SK-N-SH (cell line): ENCODE results near the gene RTN4RL2. TPM values are rescaled to one million over a fixed set of nuclear protein-coding genes. Genes with fewer than 3 reads are reported as not detected.

Source experiments
- CTCF ChIA-PET: fragments of 300-600, 350-600 bp; formaldehyde crosslinking; extraction: SDS; loops from one replicate; lab custom pipeline; 2021; lab: Yijun Ruan, JAX
- POLR2A ChIA-PET: fragments of 350-600 bp; sonication (Branson Sonifier 250); formaldehyde crosslinking; extraction: SDS; loops from one replicate; lab custom pipeline; 2020; ENCODE audit warnings: antibody characterized with exemption, inconsistent platforms; lab: Yijun Ruan, JAX
- DNase-seq: peaks from one replicate; pipeline ENCODE4 v3.0.0; 2012
- H2AFZ ChIP-seq: fragments of 200-600 bp; sonication (generic); 2 replicates; pipeline ENCODE4 v1.8.1; 2016; ENCODE audit warnings: antibody characterized with exemption, mild to moderate bottlenecking, low read depth
- H3F3A ChIP-seq: fragments of 200-600 bp; sonication (generic); replicated peaks from 2 replicates; pipeline ENCODE3; 2016; ENCODE audit warnings: antibody characterized with exemption, mild to moderate bottlenecking; ENCODE audit not compliant: insufficient read depth
- H3K27ac ChIP-seq, 2 experiments: fragments of 200-500 bp in 1 of 2; fragments of 200-600 bp in 1 of 2; sonication (Bioruptor generic) in 1 of 2; sonication (generic), shearing (Covaris generic) in 1 of 2; 2 replicates each; pipeline versions ENCODE4 v1.5.1 to v1.6.1; 2014 to 2016; ENCODE audit warnings: low read depth in 2 of 2, inconsistent platforms in 1 of 2, low read length in 1 of 2, mild to moderate bottlenecking in 1 of 2, mixed read lengths in 1 of 2
- H3K27me3 ChIP-seq: fragments of 200-600 bp; sonication (generic), shearing (Covaris generic); 2 replicates; pipeline ENCODE4 v1.6.1; 2016; ENCODE audit warnings: mixed run types; ENCODE audit not compliant: insufficient read depth
- H3K36me3 ChIP-seq, 2 experiments: fragments of 200-500 bp in 1 of 2; fragments of 200-600 bp in 1 of 2; sonication (Bioruptor generic) in 1 of 2; sonication (generic) in 1 of 2; replicated peaks in 1 of 2; 2 replicates each; pipeline versions ENCODE3 to v1.5.1; 2014 to 2016; ENCODE audit warnings: low read length in 1 of 2, mild to moderate bottlenecking in 1 of 2; ENCODE audit not compliant: insufficient read depth in 2 of 2, control insufficient read depth in 1 of 2
- H3K4me1 ChIP-seq, 2 experiments: fragments of 200-500 bp in 1 of 2; fragments of 200-600 bp in 1 of 2; sonication (Bioruptor generic) in 1 of 2; sonication (generic), shearing (Covaris generic) in 1 of 2; 2 replicates each; pipeline versions ENCODE4 v1.5.1 to v1.6.1; 2014 to 2016; ENCODE audit warnings: low read depth in 1 of 2, low read length in 1 of 2, mixed run types in 1 of 2; ENCODE audit not compliant: insufficient read depth in 2 of 2, control insufficient read depth in 1 of 2
- H3K4me2 ChIP-seq: fragments of 200-600 bp; sonication (generic), shearing (Covaris generic); 2 replicates; pipeline ENCODE4 v1.6.1; 2017; ENCODE audit warnings: mixed run types
- H3K4me3 ChIP-seq, 2 experiments: fragments of 200-500 bp in 1 of 2; fragments of 200-600 bp in 1 of 2; sonication (Bioruptor generic) in 1 of 2; sonication (generic), shearing (Covaris generic) in 1 of 2; 2 replicates each; pipeline versions ENCODE4 v1.5.1 to v1.8.1; 2014 to 2016; ENCODE audit warnings: low read depth in 2 of 2, inconsistent platforms in 1 of 2, low read length in 1 of 2, mild to moderate bottlenecking in 1 of 2, mixed read lengths in 1 of 2, moderate library complexity in 1 of 2
- H3K79me2 ChIP-seq: fragments of 200-600 bp; sonication (generic); 2 replicates; pipeline ENCODE4 v1.8.1; 2017; ENCODE audit warnings: mild to moderate bottlenecking; ENCODE audit not compliant: insufficient read depth
- H3K9ac ChIP-seq: fragments of 200-600 bp; sonication (generic); 2 replicates; pipeline ENCODE4 v1.6.1; 2017; ENCODE audit warnings: mixed run types
- H3K9me2 ChIP-seq: fragments of 200-600 bp; sonication (generic); 2 replicates; pipeline ENCODE4 v1.6.1; 2017; ENCODE audit warnings: mixed run types
- H3K9me3 ChIP-seq: fragments of 200-600 bp; sonication (generic); 2 replicates; pipeline ENCODE4 v1.6.1; 2017; ENCODE audit warnings: mixed run types, mild to moderate bottlenecking, moderate library complexity
- H4K20me1 ChIP-seq: fragments of 200-600 bp; sonication (generic); 2 replicates; pipeline ENCODE4 v1.6.1; 2017; ENCODE audit warnings: mild to moderate bottlenecking, mixed run types; ENCODE audit not compliant: insufficient read depth
- FOSL2 ChIP-seq: IDR thresholded peaks from 2 replicates; pipeline ENCODE4 v1.4.0; 2012; ENCODE audit warnings: low read depth, mild to moderate bottlenecking, moderate library complexity, borderline replicate concordance
- FOXJ3 ChIP-seq: sonication (generic); formaldehyde crosslinking; IDR thresholded peaks from 2 replicates; pipeline ENCODE4 v1.5.1; 2020; ENCODE audit warnings: mild to moderate bottlenecking, missing genetic modification reagents
- GABPA ChIP-seq: IDR thresholded peaks from 2 replicates; pipeline ENCODE4 v1.4.0; 2012; ENCODE audit warnings: low read depth, mild to moderate bottlenecking
- GATA2 ChIP-seq: sonication (generic); formaldehyde crosslinking; IDR thresholded peaks from 2 replicates; pipeline ENCODE4 v1.5.0; 2020; ENCODE audit warnings: mild to moderate bottlenecking, missing genetic modification reagents
- JUND ChIP-seq: IDR thresholded peaks from 2 replicates; pipeline ENCODE4 v1.4.0; 2012
- MEF2A ChIP-seq: IDR thresholded peaks from 2 replicates; pipeline ENCODE4 v1.4.0; 2012; ENCODE audit warnings: low read depth, borderline replicate concordance
- MXI1 ChIP-seq: IDR thresholded peaks from 2 replicates; pipeline ENCODE4 v1.6.1; 2012; ENCODE audit warnings: mild to moderate bottlenecking, low read depth, low read length, improper control_type of control experiment
- NFIC ChIP-seq: IDR thresholded peaks from 2 replicates; pipeline ENCODE4 v1.4.0; 2012; ENCODE audit warnings: borderline replicate concordance
- NRF1 ChIP-seq: IDR thresholded peaks from 2 replicates; pipeline ENCODE4 v1.6.1; 2012; ENCODE audit warnings: low read depth, mild to moderate bottlenecking, low read length
- POLR2AphosphoS5 ChIP-seq: IDR thresholded peaks from 2 replicates; pipeline ENCODE4 v1.6.1; 2012; ENCODE audit warnings: low read depth, low read length
- RAD21 ChIP-seq: IDR thresholded peaks from 2 replicates; pipeline ENCODE4 v1.6.1; 2012; ENCODE audit warnings: mild to moderate bottlenecking, low read length
- RFX5 ChIP-seq: IDR thresholded peaks from 2 replicates; pipeline ENCODE4 v1.6.1; 2012; ENCODE audit warnings: mild to moderate bottlenecking, improper control_type of control experiment, low read length
- RXRA ChIP-seq: IDR thresholded peaks from 2 replicates; pipeline ENCODE4 v1.4.0; 2012; ENCODE audit warnings: low read depth, mild to moderate bottlenecking, borderline replicate concordance
- TCF12 ChIP-seq: IDR thresholded peaks from 2 replicates; pipeline ENCODE4 v1.4.0; 2012
- YY1 ChIP-seq: IDR thresholded peaks from 2 replicates; pipeline ENCODE4 v1.4.0; 2012; ENCODE audit warnings: low read depth, mild to moderate bottlenecking
- WGBS: methylation state at CpG from one replicate; pipeline ENCODE4 v1.1.6; 2017; ENCODE audit warnings: low lambda C conversion rate; 5-methylcytosine and 5-hydroxymethylcytosine counted together
- polyA plus RNA-seq, 3 experiments: library from polyadenylated mRNA; depleted of rRNA; stranded (reverse); fragments of >200 nt; gene quantifications; 2 replicates each; pipeline ENCODE4 v1.2.3, GENCODE V29; 2012
- TF ChIP-seq, protein P1 (sequence below): IDR thresholded peaks from 2 replicates; pipeline ENCODE4 v1.4.0; 2012; ENCODE audit warnings: low read depth, borderline replicate concordance
- TF ChIP-seq, protein P2 (sequence below): fragments of 150-350 bp; IDR thresholded peaks from 2 replicates; pipeline ENCODE4 v1.6.1; 2016; ENCODE audit warnings: mild to moderate bottlenecking, low read depth, low read length
- TF ChIP-seq, protein P3 (sequence below): IDR thresholded peaks from 2 replicates; pipeline ENCODE4; 2012
- TF ChIP-seq, protein P4 (sequence below): fragments of 200-600 bp; sonication (generic); IDR thresholded peaks from 2 replicates; pipeline ENCODE4 v1.6.1; 2017; ENCODE audit warnings: antibody characterized with exemption, mild to moderate bottlenecking, moderate library complexity
- TF ChIP-seq, protein P5 (sequence below): IDR thresholded peaks from 2 replicates; pipeline ENCODE4 v1.4.0; 2012; ENCODE audit warnings: low read depth

RTN4RL2 gene
- polyA plus RNA-seq, 1 of the 3 experiments (the other 2 are of a cell fraction): 0.30 TPM

DNA sequence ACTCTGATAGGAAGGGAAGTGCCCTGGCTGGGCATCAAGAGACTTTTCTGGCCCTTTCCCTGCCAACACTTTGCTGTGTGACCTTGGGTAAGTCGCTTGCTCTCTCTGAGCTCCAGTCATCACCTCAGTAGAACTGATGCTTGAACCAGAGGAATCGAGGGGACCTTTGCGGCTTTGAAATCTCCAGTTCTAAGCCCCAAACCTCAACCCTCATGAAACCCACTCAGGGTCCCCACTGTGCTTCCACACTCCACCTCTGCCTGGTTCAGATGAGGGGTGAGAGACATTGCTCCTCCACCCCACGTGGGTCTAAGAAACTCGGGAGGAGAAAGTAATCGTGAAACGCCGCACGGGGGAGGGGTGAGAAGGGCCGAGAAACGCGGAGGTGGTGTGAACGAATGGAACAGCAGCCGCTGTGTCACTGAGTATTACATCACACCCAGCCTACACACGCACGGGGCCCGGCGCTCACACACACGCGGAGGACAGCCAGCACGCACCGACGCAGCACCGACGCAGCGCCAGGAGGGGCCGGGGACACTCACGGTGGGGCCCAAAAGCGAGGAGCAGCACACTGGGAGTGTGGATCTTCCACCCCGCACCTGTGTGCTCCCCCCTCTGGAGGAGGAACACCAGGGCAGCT lies 4.3 kb downstream of the RTN4RL2 start:
- Histone ChIP-seq H3K27ac (no peak overlapping the region), H3K9me2 (no peaks in the 10 kb centered on the region), H2AFZ (no peak overlapping the region), H3K9me3 (no peaks in the 10 kb centered on the region), H3F3A (peaks cover 2% of the 10 kb centered on the region), H3K9ac (no peak overlapping the region), H3K36me3 (no peaks in the 10 kb centered on the region), H4K20me1 (no peaks in the 10 kb centered on the region), H3K4me1 (peaks cover 3 to 10% of the 10 kb centered on the region in 2 experiments; a peak in 2 of 4 replicates), H3K27me3 (peaks cover 14% of the 10 kb centered on the region), H3K4me2 (no peak overlapping the region), H3K79me2 (no peaks in the 10 kb centered on the region), H3K4me3 (no peak overlapping the region)
- CTCF ChIA-PET: interaction anchor here (1.4 to 13.8 kb wide), 6 partner anchors 8 to 63 kb away, joined by 5 to 306 read pairs (median 15); no protein-coding TSS in a partner anchor
- 68% methylated on average over 16 of the region's 30 CpGs for WGBS
- TF ChIP-seq POLR2AphosphoS5 (no peak), MEF2A (no peak), YY1 (no peak), NFIC (no peak), FOSL2 (no peak), FOXJ3 (no peak), RXRA (no peak)
- TF ChIP-seq, protein P1, sequence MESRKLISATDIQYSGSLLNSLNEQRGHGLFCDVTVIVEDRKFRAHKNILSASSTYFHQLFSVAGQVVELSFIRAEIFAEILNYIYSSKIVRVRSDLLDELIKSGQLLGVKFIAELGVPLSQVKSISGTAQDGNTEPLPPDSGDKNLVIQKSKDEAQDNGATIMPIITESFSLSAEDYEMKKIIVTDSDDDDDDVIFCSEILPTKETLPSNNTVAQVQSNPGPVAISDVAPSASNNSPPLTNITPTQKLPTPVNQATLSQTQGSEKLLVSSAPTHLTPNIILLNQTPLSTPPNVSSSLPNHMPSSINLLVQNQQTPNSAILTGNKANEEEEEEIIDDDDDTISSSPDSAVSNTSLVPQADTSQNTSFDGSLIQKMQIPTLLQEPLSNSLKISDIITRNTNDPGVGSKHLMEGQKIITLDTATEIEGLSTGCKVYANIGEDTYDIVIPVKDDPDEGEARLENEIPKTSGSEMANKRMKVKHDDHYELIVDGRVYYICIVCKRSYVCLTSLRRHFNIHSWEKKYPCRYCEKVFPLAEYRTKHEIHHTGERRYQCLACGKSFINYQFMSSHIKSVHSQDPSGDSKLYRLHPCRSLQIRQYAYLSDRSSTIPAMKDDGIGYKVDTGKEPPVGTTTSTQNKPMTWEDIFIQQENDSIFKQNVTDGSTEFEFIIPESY: no peak
- TF ChIP-seq, protein P2, sequence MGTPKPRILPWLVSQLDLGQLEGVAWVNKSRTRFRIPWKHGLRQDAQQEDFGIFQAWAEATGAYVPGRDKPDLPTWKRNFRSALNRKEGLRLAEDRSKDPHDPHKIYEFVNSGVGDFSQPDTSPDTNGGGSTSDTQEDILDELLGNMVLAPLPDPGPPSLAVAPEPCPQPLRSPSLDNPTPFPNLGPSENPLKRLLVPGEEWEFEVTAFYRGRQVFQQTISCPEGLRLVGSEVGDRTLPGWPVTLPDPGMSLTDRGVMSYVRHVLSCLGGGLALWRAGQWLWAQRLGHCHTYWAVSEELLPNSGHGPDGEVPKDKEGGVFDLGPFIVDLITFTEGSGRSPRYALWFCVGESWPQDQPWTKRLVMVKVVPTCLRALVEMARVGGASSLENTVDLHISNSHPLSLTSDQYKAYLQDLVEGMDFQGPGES: no peak
- POLR2A ChIA-PET: no interaction called here
- peak; percentile 28 for DNase-seq

DNA sequence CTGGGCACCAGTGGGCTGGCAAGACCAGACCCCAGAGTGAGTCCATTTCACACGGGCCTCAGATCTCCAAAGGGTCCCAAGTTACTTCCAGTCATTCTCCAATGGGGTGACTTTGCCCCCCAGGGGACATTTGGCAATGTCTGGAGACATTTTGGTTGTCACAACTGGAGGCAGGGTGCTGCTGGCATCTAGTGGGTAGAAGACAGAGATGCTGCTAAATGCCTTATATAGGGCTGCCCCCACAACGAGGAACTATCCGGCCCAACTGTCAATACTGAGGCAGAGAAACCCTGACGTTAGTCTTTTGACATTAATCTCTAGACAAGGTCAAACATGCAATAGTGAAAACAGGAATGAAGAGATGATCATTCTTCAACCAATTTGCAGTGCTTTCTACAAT lies 6.4 kb downstream of the RTN4RL2 start:
- DNase-seq: no peak
- Histone ChIP-seq H3K4me3 (no peak overlapping the region), H3K9ac (no peak overlapping the region), H3K9me3 (no peaks in the 10 kb centered on the region), H3K36me3 (no peaks in the 10 kb centered on the region), H3K27me3 (no peaks in the 10 kb centered on the region; the same call in 1 of the 2 replicates), H3K4me2 (no peak overlapping the region), H3K4me1 (no peaks in the 10 kb centered on the region), H3F3A (no peaks in the 10 kb centered on the region), H3K79me2 (no peaks in the 10 kb centered on the region), H3K9me2 (no peaks in the 10 kb centered on the region), H2AFZ (no peak overlapping the region), H3K27ac (no peak overlapping the region), H4K20me1 (no peaks in the 10 kb centered on the region)
- 51% methylated on average over 4 of the region's 4 CpGs for WGBS
- CTCF ChIA-PET: interaction anchor here (3.3 to 13.8 kb wide), 3 partner anchors 9 to 61 kb away, joined by 22 to 306 read pairs (median 24); no protein-coding TSS in a partner anchor
- POLR2A ChIA-PET: no interaction called here
- no peak for TF ChIP-seq RAD21
- TF ChIP-seq FOSL2: no peak
- TF ChIP-seq, protein P3, sequence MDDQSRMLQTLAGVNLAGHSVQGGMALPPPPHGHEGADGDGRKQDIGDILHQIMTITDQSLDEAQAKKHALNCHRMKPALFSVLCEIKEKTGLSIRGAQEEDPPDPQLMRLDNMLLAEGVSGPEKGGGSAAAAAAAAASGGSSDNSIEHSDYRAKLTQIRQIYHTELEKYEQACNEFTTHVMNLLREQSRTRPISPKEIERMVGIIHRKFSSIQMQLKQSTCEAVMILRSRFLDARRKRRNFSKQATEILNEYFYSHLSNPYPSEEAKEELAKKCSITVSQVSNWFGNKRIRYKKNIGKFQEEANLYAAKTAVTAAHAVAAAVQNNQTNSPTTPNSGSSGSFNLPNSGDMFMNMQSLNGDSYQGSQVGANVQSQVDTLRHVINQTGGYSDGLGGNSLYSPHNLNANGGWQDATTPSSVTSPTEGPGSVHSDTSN: no peak
- TF ChIP-seq, protein P4, sequence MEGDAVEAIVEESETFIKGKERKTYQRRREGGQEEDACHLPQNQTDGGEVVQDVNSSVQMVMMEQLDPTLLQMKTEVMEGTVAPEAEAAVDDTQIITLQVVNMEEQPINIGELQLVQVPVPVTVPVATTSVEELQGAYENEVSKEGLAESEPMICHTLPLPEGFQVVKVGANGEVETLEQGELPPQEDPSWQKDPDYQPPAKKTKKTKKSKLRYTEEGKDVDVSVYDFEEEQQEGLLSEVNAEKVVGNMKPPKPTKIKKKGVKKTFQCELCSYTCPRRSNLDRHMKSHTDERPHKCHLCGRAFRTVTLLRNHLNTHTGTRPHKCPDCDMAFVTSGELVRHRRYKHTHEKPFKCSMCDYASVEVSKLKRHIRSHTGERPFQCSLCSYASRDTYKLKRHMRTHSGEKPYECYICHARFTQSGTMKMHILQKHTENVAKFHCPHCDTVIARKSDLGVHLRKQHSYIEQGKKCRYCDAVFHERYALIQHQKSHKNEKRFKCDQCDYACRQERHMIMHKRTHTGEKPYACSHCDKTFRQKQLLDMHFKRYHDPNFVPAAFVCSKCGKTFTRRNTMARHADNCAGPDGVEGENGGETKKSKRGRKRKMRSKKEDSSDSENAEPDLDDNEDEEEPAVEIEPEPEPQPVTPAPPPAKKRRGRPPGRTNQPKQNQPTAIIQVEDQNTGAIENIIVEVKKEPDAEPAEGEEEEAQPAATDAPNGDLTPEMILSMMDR: no peak
- no peak for TF ChIP-seq TCF12
- TF ChIP-seq JUND: no peak
- TF ChIP-seq, protein P5, sequence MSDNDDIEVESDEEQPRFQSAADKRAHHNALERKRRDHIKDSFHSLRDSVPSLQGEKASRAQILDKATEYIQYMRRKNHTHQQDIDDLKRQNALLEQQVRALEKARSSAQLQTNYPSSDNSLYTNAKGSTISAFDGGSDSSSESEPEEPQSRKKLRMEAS: no peak
- no peak for TF ChIP-seq GATA2 (CRISPR knock-in tag)
- no peak for TF ChIP-seq NRF1
- no peak for TF ChIP-seq RFX5
- TF ChIP-seq, protein P1: no peak
- TF ChIP-seq MXI1: no peak
- no peak for TF ChIP-seq NFIC
- TF ChIP-seq GABPA: no peak
